ENCODE data around the gene CHCHD3. TPM values are rescaled to one million over a fixed set of nuclear protein-coding genes. Genes with fewer than 3 reads are reported as not detected.

The CHCHD3 gene
- polyA plus RNA-seq, 2 of the 4 experiments (the other 2 are of a cell fraction) = 96.7 to 139 TPM

DNA sequence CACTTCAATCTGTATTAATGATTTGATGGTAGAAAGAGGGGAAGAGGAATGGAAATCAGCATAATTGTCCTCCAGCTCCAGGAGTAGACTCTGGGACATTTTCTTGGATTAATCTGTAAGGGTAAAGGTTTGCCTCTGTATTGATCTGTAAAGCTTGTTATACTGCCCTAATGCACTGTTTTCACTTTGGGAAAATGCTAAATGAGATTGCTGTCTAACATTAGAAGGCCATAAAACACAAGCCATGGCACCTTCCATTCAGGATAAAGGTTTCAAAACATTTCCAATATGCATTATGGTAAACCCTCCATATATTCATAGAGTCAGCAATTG, 282.8 kb downstream of the CHCHD3 start:
- no peak for TF ChIP-seq MAFK (IDR thresholded peaks at IDR 0.05; ENCODE audit: partially characterized antibody)
- TF ChIP-seq ZNF302 (CRISPR knock-in tag; IDR thresholded peaks at IDR 0.05) = no peak
- TF ChIP-seq HOXB5 (CRISPR knock-in tag; IDR thresholded peaks at IDR 0.05) = no peak
- TF ChIP-seq ESRRA (IDR thresholded peaks at IDR 0.05; ENCODE audit: borderline replicate concordance, low read length) = no peak
- TF ChIP-seq, protein P1, sequence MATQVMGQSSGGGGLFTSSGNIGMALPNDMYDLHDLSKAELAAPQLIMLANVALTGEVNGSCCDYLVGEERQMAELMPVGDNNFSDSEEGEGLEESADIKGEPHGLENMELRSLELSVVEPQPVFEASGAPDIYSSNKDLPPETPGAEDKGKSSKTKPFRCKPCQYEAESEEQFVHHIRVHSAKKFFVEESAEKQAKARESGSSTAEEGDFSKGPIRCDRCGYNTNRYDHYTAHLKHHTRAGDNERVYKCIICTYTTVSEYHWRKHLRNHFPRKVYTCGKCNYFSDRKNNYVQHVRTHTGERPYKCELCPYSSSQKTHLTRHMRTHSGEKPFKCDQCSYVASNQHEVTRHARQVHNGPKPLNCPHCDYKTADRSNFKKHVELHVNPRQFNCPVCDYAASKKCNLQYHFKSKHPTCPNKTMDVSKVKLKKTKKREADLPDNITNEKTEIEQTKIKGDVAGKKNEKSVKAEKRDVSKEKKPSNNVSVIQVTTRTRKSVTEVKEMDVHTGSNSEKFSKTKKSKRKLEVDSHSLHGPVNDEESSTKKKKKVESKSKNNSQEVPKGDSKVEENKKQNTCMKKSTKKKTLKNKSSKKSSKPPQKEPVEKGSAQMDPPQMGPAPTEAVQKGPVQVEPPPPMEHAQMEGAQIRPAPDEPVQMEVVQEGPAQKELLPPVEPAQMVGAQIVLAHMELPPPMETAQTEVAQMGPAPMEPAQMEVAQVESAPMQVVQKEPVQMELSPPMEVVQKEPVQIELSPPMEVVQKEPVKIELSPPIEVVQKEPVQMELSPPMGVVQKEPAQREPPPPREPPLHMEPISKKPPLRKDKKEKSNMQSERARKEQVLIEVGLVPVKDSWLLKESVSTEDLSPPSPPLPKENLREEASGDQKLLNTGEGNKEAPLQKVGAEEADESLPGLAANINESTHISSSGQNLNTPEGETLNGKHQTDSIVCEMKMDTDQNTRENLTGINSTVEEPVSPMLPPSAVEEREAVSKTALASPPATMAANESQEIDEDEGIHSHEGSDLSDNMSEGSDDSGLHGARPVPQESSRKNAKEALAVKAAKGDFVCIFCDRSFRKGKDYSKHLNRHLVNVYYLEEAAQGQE (IDR thresholded peaks at IDR 0.05) = no peak
- TF ChIP-seq FOXS1 (CRISPR knock-in tag; IDR thresholded peaks at IDR 0.05) = no peak
- no peak for TF ChIP-seq NPAS2 (CRISPR knock-in tag; IDR thresholded peaks at IDR 0.05; ENCODE audit: borderline replicate concordance)
- TF ChIP-seq, protein P2, sequence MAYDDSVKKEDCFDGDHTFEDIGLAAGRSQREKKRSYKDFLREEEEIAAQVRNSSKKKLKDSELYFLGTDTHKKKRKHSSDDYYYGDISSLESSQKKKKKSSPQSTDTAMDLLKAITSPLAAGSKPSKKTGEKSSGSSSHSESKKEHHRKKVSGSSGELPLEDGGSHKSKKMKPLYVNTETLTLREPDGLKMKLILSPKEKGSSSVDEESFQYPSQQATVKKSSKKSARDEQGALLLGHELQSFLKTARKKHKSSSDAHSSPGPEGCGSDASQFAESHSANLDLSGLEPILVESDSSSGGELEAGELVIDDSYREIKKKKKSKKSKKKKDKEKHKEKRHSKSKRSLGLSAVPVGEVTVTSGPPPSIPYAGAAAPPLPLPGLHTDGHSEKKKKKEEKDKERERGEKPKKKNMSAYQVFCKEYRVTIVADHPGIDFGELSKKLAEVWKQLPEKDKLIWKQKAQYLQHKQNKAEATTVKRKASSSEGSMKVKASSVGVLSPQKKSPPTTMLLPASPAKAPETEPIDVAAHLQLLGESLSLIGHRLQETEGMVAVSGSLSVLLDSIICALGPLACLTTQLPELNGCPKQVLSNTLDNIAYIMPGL (CRISPR knock-in tag; IDR thresholded peaks at IDR 0.05; ENCODE audit: borderline replicate concordance) = no peak
- TF ChIP-seq ZFP36 (IDR thresholded peaks at IDR 0.05; ENCODE audit: borderline replicate concordance, partially characterized antibody) = no peak
- TF ChIP-seq HDAC2 (IDR thresholded peaks at IDR 0.05) = no peak
- no peak for TF ChIP-seq RNF2 (IDR thresholded peaks at IDR 0.05; ENCODE audit: borderline replicate concordance, low read depth)
- TF ChIP-seq, protein P3, sequence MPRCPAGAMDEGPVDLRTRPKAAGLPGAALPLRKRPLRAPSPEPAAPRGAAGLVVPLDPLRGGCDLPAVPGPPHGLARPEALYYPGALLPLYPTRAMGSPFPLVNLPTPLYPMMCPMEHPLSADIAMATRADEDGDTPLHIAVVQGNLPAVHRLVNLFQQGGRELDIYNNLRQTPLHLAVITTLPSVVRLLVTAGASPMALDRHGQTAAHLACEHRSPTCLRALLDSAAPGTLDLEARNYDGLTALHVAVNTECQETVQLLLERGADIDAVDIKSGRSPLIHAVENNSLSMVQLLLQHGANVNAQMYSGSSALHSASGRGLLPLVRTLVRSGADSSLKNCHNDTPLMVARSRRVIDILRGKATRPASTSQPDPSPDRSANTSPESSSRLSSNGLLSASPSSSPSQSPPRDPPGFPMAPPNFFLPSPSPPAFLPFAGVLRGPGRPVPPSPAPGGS (IDR thresholded peaks at IDR 0.05) = no peak
- no peak for TF ChIP-seq ZSCAN20 (CRISPR knock-in tag; IDR thresholded peaks at IDR 0.05)
- TF ChIP-seq, protein P4, sequence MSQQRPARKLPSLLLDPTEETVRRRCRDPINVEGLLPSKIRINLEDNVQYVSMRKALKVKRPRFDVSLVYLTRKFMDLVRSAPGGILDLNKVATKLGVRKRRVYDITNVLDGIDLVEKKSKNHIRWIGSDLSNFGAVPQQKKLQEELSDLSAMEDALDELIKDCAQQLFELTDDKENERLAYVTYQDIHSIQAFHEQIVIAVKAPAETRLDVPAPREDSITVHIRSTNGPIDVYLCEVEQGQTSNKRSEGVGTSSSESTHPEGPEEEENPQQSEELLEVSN (IDR thresholded peaks at IDR 0.05; ENCODE audit: borderline replicate concordance, low read depth) = no peak
- FAIRE-seq (no peak), DNase-seq (ENCODE audit: low read depth in 1 of 2, low spot score in 1 of 2) (no peak), ATAC-seq (no peak)
- H3K4me3 ChIP-seq = no peak overlapping the region
- ChIA-PET POLR2A (no interaction called here), CTCF (interaction anchor here (1.0 kb wide), 1 partner anchor 219 kb away, joined by 3 read pairs; no protein-coding TSS in a partner anchor)
- H3K9me3 ChIP-seq = no peaks in the 10 kb centered on the region
- no peak overlapping the region for H3K27ac ChIP-seq
- 0 out of 3 replicates have a peak overlapping the region, but pooled peaks have one; percentile 4 for H3K4me2 ChIP-seq
- peaks cover 19% of the 10 kb centered on the region; the same call in 2 of the 3 replicates for H3K4me1 ChIP-seq

DNA sequence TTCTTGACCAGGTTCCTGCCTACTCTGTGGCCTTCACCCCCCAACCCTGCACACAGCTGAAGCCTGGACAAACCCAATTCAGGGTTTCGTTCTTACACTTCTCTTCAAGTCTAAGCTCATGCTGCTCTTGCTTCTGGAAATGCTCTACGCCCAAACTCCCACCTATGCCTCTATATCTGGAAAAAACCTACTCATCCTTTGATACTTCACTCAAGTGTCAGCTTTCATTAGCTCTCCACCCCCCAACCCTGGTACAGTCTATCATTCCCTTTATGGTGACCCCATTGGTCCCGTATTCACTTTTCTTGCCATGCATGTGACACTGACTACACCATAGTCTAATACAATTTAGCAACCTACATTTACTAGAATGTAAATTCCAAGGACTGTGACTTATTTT, 284.7 kb downstream of the CHCHD3 start:
- FAIRE-seq = no peak
- peaks cover 19% of the 10 kb centered on the region; the same call in 2 of the 3 replicates for H3K4me1 ChIP-seq
- WGBS (ENCODE audit: missing lambda C conversion rate) = 97% methylated on average over 3 of the region's 3 CpGs
- ATAC-seq = no peak
- DNase-seq (ENCODE audit: low read depth in 1 of 2, low spot score in 1 of 2) = no peak
- no peak overlapping the region for H3K4me3 ChIP-seq
- no peaks in the 10 kb centered on the region for H3K9me3 ChIP-seq
- ChIA-PET CTCF (interaction anchor here (0.6 to 1.4 kb wide), 3 partner anchors 21 to 241 kb away, joined by 3 read pairs; no protein-coding TSS in a partner anchor), POLR2A (no interaction called here)
- no peak overlapping the region for H3K4me2 ChIP-seq
- H3K27ac ChIP-seq = no peak overlapping the region
- TF ChIP-seq CHD4 (IDR thresholded peaks at IDR 0.05; ENCODE audit: borderline replicate concordance) = no peak
- TF ChIP-seq ZFP36 (IDR thresholded peaks at IDR 0.05; ENCODE audit: borderline replicate concordance, partially characterized antibody) = no peak
- no peak for TF ChIP-seq KDM5A (IDR thresholded peaks at IDR 0.05)
- TF ChIP-seq CBX8 (IDR thresholded peaks at IDR 0.05) = no peak
- no peak for TF ChIP-seq TP53 (CRISPR knock-in tag; IDR thresholded peaks at IDR 0.05)
- TF ChIP-seq, protein P2 (CRISPR knock-in tag; IDR thresholded peaks at IDR 0.05; ENCODE audit: borderline replicate concordance) = no peak
- TF ChIP-seq MAZ (IDR thresholded peaks at IDR 0.05; ENCODE audit: borderline replicate concordance, low read depth, low read length) = no peak
- TF ChIP-seq, protein P5, sequence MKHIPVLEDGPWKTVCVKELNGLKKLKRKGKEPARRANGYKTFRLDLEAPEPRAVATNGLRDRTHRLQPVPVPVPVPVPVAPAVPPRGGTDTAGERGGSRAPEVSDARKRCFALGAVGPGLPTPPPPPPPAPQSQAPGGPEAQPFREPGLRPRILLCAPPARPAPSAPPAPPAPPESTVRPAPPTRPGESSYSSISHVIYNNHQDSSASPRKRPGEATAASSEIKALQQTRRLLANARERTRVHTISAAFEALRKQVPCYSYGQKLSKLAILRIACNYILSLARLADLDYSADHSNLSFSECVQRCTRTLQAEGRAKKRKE (CRISPR knock-in tag; IDR thresholded peaks at IDR 0.05; ENCODE audit: low read depth) = no peak
- no peak for TF ChIP-seq ZSCAN20 (CRISPR knock-in tag; IDR thresholded peaks at IDR 0.05)
- TF ChIP-seq HOXA7 (CRISPR knock-in tag; IDR thresholded peaks at IDR 0.05) = no peak
- TF ChIP-seq, protein P6, sequence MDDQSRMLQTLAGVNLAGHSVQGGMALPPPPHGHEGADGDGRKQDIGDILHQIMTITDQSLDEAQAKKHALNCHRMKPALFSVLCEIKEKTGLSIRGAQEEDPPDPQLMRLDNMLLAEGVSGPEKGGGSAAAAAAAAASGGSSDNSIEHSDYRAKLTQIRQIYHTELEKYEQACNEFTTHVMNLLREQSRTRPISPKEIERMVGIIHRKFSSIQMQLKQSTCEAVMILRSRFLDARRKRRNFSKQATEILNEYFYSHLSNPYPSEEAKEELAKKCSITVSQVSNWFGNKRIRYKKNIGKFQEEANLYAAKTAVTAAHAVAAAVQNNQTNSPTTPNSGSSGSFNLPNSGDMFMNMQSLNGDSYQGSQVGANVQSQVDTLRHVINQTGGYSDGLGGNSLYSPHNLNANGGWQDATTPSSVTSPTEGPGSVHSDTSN (IDR thresholded peaks at IDR 0.05) = no peak
- TF ChIP-seq ZC3H11A (IDR thresholded peaks at IDR 0.05) = no peak
- TF ChIP-seq NFE2L2 (conservative IDR thresholded peaks at IDR 0.05; ENCODE audit: low read length) = no peak
- no peak for TF ChIP-seq HOXB5 (CRISPR knock-in tag; IDR thresholded peaks at IDR 0.05)
- no peak for TF ChIP-seq POLR2AphosphoS2 (conservative IDR thresholded peaks at IDR 0.05; ENCODE audit: low read length)
- no peak for TF ChIP-seq JUNB (IDR thresholded peaks at IDR 0.05)
